ENCODE data around the gene TREM1. TPM values are rescaled to one million over a fixed set of nuclear protein-coding genes. Genes with fewer than 3 reads are reported as not detected.

The TREM1 gene
- total RNA-seq, 1 donor from 2014 or later: not detected

GRCh38 chr6:41275489-41275888 is 11.0 kb downstream of the TREM1 start:
- H3K9me3 Mint-ChIP-seq (ENCODE audit: unreplicated experiment): no peaks in the 10 kb centered on the region
- no peak for TF ChIP-seq CTCF (IDR thresholded peaks at IDR 0.05)
- H3K4me1 Mint-ChIP-seq (ENCODE audit: unreplicated experiment): peaks cover 3% of the 10 kb centered on the region
- no peak overlapping the region for H3K27ac Mint-ChIP-seq (ENCODE audit: unreplicated experiment)
- no peak overlapping the region for H3K4me3 Mint-ChIP-seq (ENCODE audit: unreplicated experiment)
- DNase-seq (ENCODE audit: extremely low spot score, unreplicated experiment): no peak
- peaks cover 51% of the 10 kb centered on the region for H3K27me3 Mint-ChIP-seq (ENCODE audit: unreplicated experiment)
- H3K36me3 Mint-ChIP-seq (ENCODE audit: unreplicated experiment): no peaks in the 10 kb centered on the region

GRCh38 chr6:41274256-41274655 is 12.2 kb downstream of the TREM1 start:
- Mint-ChIP-seq H3K27me3 (ENCODE audit: unreplicated experiment) (peaks cover 48% of the 10 kb centered on the region), H3K4me3 (ENCODE audit: unreplicated experiment) (no peak overlapping the region), H3K36me3 (ENCODE audit: unreplicated experiment) (no peaks in the 10 kb centered on the region), H3K27ac (ENCODE audit: unreplicated experiment) (no peak overlapping the region), H3K4me1 (ENCODE audit: unreplicated experiment) (peaks cover 3% of the 10 kb centered on the region), H3K9me3 (ENCODE audit: unreplicated experiment) (no peaks in the 10 kb centered on the region)
- DNase-seq (ENCODE audit: extremely low spot score, unreplicated experiment): no peak
- no peak for TF ChIP-seq CTCF (IDR thresholded peaks at IDR 0.05)

- peaks cover under 1% of the 10 kb centered on the region for H3K4me1 Mint-ChIP-seq (ENCODE audit: unreplicated experiment)
- peak; percentile 66 for DNase-seq (ENCODE audit: extremely low spot score, unreplicated experiment)
- no peak for TF ChIP-seq CTCF (IDR thresholded peaks at IDR 0.05)
- H3K27ac Mint-ChIP-seq (ENCODE audit: unreplicated experiment): no peak overlapping the region
- H3K36me3 Mint-ChIP-seq (ENCODE audit: unreplicated experiment): no peaks in the 10 kb centered on the region
- H3K27me3 Mint-ChIP-seq (ENCODE audit: unreplicated experiment): peaks cover 43% of the 10 kb centered on the region
- no peaks in the 10 kb centered on the region for H3K9me3 Mint-ChIP-seq (ENCODE audit: unreplicated experiment)
- H3K4me3 Mint-ChIP-seq (ENCODE audit: unreplicated experiment): no peak overlapping the region
Observed at GRCh38 chr6:41273714-41274113, 12.8 kb downstream of the TREM1 start.

- Mint-ChIP-seq H3K9me3 (ENCODE audit: unreplicated experiment) (no peaks in the 10 kb centered on the region), H3K4me1 (ENCODE audit: unreplicated experiment) (no peaks in the 10 kb centered on the region), H3K27me3 (ENCODE audit: unreplicated experiment) (peaks cover 42% of the 10 kb centered on the region), H3K36me3 (ENCODE audit: unreplicated experiment) (no peaks in the 10 kb centered on the region), H3K4me3 (ENCODE audit: unreplicated experiment) (no peak overlapping the region), H3K27ac (ENCODE audit: unreplicated experiment) (no peak overlapping the region)
- no peak for TF ChIP-seq CTCF (IDR thresholded peaks at IDR 0.05)
- DNase-seq (ENCODE audit: extremely low spot score, unreplicated experiment): peak; percentile 68
Observed at GRCh38 chr6:41272591-41273240, 13.8 kb downstream of the TREM1 start.

- no peak for TF ChIP-seq CTCF (IDR thresholded peaks at IDR 0.05)
- Mint-ChIP-seq H3K27me3 (ENCODE audit: unreplicated experiment) (peaks cover 45% of the 10 kb centered on the region), H3K4me3 (ENCODE audit: unreplicated experiment) (no peak overlapping the region), H3K9me3 (ENCODE audit: unreplicated experiment) (no peaks in the 10 kb centered on the region), H3K4me1 (ENCODE audit: unreplicated experiment) (no peaks in the 10 kb centered on the region), H3K36me3 (ENCODE audit: unreplicated experiment) (no peaks in the 10 kb centered on the region), H3K27ac (ENCODE audit: unreplicated experiment) (no peak overlapping the region)
- peak; percentile 68 for DNase-seq (ENCODE audit: extremely low spot score, unreplicated experiment)
Observed at GRCh38 chr6:41271901-41272395, 14.5 kb downstream of the TREM1 start.
